GM19467 (cell line): Measurements from ENCODE around the gene ZAR1.

Experiments used
- ATAC-seq: cut with Tn5 transposase; IDR thresholded peaks from one replicate; pipeline ENCODE4 v1.9.1; 2021; ENCODE audit warnings: mild to moderate bottlenecking, moderate library complexity; ENCODE audit not compliant: unreplicated experiment

ZAR1 gene

DNA sequence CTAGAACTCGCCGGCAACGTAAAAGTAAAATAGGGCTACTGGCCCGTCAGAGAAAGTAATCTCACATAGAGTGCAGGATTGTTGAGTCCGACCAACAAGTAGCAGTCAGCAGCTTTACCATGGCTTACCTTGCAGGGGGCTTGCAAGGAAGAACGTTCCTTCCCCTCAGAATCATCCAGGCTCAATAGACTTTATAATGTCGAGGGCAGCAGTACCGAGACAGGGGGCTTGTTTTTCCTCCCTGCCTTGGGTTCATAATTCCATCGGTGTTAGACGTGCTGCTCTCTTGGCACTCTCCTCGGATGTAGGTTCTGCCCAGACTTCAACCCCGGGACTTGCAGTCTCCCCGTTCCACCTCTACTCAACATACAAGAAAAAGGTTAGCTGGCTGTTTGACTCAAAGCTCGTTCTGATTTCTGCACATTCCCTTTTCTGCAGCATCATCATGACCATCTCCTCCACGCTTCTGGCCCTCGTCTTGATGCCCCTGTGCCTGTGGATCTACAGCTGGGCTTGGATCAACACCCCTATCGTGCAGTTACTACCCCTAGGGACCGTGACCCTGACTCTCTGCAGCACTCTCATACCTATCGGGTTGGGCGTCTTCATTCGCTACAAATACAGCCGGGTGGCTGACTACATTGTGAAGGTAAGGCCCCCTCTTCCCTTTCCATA is 5.4 kb upstream of the ZAR1 start:
- ATAC-seq = no peak

DNA sequence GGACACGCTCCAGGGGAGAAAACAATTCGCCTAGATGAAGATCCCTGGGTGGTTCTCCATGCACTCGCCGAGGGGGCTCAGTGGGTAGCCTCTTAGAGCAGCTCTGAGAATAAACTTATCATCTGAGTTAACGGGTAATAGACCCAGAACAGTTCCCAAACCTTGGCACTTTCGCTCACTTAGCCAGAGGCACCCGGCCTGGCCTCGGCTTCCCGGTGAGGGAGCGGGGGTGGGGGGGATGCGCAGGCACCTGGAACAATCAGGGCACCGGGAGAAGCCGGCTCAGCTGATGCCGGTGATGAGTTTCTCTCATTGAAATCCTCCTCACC is 405 bp upstream of the ZAR1 start:
- ATAC-seq = no peak

DNA sequence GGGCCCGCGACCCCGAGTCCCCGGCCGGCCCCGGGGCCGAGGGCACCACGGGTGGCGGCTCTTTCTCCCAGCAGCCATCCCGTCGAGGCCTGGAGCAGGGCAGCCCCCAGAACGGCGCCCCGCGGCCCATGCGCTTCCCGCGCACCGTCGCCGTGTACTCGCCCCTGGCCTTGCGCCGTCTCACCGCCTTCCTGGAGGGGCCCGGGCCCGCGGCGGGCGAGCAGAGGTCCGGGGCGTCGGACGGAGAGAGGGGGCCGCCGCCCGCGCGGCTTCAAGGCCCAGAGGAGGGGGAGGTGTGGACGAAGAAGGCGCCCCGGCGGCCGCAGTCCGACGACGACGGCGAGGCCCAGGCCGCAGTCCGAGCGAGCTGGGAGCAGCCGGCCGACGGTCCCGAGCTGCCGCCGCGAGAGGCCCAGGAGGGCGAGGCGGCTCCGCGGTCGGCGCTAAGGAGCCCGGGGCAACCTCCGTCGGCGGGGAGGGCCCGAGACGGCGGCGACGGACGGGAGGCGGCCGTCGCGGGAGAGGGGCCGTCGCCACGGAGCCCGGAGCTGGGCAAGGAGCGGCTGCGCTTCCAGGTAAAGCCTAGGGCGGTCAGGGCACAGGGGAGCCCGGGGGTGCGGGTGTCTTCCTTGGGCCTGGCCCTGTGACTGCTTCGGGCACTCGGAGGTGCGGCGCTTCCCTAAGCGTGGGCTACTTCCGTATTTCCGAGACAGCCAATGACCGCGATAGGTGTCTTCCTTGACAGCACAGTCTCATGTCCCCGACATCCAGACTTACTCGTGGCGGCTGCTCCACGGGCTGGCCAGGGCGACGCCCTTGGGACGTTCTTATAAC is 845 bp downstream of the ZAR1 start:
- ATAC-seq = no peak

GRCh38 chr4:48491514-48492176 is 1.6 kb downstream of the ZAR1 start:
- ATAC-seq = no peak

GRCh38 chr4:48493452-48494100 is 3.5 kb downstream of the ZAR1 start:
- no peak for ATAC-seq

DNA sequence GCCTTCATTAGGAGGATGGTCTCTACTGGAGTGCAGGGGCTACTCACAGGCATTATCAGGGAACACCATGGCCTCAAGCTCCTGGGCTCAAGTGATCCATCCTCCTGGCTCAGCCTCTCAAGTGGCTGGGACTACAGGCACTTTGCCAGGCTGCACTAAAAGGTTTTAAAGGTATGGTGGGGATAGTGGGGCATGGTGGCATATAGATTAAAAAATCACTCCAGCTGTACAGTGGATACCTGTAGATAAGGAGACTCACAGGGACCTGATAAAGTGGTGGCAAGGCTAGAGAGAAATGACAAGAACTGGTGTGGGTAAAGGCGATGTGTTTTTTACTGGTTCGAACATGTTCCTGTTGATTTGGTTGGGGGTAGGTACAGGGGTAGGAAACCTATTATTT is 5.9 kb downstream of the ZAR1 start:
- ATAC-seq = no peak

DNA sequence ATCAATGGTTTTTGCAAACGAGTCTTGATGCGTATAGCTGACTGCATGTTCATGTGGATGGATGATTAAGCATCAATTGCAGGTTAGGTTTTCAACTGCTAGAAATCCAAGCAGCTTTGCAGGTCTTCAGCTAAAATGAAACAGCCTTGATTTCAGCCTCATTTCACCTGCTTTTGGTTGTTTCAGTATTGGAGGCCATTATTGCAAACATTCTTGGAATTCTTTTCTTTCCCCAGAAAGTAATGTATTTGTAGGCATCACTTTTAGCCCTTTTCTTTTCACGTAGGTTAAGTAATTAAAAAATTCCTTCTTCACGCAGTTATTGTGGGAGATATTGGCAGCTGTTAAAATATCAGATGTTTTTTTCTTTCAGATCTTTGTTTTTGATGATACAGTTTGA is 8.8 kb downstream of the ZAR1 start:
- no peak for ATAC-seq

DNA sequence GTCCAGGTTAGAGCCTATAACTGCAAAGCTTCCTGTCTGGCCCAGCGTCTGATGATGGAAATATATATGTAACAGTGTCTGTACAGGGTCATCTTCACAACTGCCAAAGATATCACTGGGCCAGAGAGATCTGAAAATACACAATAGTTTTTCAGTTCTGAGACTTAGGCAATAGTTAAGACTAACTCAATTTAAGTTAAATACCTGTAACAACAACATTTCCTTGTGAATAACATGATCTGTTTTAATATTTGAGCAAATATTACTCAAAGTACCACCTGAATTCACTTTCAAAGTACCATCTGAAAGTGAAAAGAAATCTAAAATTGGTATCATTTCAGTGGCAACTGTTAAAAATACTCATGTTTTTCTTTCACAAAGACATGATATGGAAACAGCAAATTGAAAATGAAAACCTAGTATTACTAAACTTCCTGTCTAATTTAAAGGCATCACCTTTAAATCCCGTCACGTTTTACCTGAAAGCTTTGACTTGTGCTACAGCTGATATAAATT is 9.6 kb downstream of the ZAR1 start:
- ATAC-seq = peak; percentile 76

GRCh38 chr4:48503233-48504025 is 13.4 kb downstream of the ZAR1 start:
- no peak for ATAC-seq

DNA sequence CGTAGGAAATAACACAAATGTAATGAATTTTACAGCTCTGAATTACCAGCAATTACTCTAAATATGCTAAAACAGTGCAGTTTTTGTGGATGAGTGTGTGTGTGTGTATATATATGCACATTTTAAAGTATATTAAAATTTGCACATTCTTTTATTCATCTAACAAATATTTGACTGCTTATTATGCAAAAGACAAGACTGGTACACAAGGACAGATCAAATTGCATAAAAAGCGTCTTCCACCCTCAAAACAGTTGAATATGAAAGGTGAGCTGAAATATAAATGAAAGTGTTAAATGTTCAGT is 13.9 kb downstream of the ZAR1 start:
- no peak for ATAC-seq

DNA sequence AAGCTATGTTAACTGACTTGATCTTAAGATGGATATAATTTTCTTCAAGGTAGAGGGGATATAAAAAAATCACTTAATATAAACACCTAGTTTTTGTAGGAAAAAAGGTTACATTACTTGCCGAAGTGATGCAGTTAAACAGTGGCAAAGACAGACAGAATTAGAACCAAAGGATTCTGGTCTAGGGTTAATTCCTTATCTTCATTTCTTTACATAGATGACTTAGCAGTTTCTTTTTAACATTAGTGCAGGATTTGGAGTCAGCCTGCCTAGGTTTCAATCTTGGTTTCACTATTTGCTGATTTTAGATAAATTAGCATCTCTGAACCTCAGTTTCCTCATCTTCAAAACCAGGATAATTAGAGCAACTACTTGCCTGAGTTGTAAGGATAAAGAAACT is 14.3 kb downstream of the ZAR1 start:
- ATAC-seq = no peak

DNA sequence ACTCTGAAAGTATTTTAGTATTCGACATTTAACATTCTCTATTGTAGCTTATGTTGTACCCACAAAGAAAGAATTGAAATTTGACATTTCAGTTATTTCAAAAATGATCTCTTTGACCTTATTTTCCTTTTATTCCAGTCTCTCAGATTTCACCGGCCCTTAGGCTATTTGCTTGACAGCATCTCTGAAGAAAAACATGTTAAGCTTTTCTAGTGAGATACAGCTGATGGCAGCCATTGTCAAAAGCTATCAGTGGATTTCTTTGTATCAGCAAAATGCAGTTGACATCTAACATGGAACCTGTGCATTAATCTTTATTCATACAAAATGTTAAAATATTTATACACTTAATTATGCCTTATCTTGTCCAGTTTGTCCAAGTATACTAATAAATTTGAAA is 16.7 kb downstream of the ZAR1 start:
- no peak for ATAC-seq

GRCh38 chr4:48509543-48509942 is 19.5 kb downstream of the ZAR1 start:
- ATAC-seq = no peak

GRCh38 chr4:48518143-48518542 is 28.1 kb downstream of the ZAR1 start:
- ATAC-seq = no peak

GRCh38 chr4:48526406-48526805 is 36.4 kb downstream of the ZAR1 start:
- ATAC-seq = no peak

- ATAC-seq = no peak
Observed at GRCh38 chr4:48538358-48538757, 48.3 kb downstream of the ZAR1 start.

DNA sequence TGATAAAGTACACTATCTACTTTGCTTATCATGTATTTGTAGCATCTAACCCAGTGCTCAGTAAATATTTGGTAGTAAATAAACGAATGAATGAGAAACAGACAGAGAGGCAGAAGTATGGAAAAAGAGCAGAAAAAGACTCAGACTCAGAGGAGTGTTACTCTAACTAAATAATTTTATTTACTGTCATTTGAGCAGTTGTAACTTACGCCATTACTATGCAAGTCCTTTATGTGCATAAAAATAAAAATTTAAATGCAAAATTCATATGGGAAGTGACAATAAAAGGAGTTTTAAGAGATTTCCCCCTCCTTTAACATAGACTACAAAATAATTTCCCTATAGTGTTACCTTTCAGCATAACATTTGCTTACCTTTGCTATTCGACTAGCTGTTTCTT is 49.5 kb downstream of the ZAR1 start:
- ATAC-seq = no peak

DNA sequence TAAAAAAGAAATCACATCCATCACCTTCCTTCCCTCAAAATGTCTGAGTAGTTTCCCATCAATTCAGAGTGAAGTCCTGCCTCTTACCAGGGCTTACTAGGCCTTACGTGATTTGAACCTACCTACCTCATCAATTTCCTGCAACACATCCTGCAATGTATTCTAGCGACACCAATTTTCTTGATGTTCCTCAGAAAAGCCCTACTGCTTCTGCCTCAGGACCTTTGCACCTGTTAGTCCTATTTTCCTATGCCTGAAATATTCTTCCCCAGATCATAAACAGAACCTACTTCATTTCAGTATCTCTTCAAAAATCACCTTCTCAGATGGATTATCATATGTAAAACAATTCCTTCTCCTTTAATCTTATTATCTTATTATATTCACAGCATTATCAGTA is 52.8 kb downstream of the ZAR1 start:
- no peak for ATAC-seq

DNA sequence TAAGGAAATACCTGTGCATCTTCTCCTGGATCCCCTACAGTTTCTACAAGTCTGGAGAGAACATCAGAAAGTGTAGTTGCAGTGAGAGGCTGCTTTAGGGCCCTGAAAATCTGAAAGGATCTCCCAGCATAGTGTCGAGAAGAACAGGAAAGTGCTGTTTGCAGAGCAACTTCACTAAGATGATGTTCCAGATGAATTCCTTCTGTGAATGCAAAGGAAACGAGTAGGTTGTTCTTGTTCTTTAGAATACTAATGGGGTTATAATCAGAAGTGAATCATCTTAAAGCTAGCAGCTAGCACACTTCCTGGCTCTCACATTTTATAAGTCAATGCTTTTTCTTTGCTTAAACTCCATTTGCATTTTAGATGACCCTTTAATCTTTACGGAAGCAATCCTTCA is 53.7 kb downstream of the ZAR1 start:
- no peak for ATAC-seq
